Measurements from ENCODE around the gene C13orf46. TPM values are rescaled to one million over a fixed set of nuclear protein-coding genes. Genes with fewer than 3 reads are reported as not detected.

The C13orf46 gene
- total RNA-seq, 4 donors from 2014 or later: 0.31 to 6.6 (median 5.9) TPM; not detected in 1

DNA sequence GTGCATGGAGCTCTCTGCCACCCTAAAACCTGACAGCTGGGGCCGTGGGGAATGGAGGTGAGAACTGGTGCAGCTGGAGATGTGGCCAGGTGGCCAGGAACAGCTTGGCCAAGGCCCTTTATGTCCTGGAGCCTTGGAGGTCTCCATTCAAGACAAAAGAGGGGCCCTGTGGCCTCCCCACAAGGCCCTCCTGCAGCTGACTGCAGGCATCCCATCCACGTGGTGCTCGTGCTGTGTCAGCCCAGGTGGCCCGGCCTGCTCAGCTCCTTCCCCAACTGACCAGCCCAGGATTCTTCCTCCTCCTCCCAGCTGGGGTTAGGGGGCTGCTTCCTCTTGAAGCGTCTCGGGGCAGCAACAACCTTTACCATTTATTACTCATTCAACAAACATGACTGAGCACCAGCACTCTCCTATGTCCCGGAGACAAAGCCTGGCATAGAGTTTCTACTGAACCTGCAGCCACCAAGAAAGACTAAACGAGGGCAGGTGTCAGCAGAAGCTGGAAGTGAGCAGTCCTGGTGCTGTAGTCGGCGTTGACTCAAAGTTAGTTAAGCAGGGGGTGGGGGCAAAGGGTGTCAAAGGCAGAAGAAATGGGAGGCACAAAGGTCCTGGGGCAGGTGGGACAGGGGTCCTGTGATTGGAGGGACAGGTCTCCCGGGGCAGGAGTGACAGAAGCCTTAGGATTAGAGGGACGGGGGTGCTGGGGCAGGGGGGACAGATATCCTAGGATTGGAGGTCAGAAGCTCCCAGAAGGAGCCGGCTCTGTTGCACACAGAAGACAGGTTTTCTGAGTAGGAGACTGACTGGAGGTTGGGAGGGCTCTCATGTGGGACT lies 23.3 kb upstream of the C13orf46 start:
- peaks cover 0 to 85% of the 10 kb centered on the region in 2 donors for H3K36me3 ChIP-seq
- ATAC-seq: no peak
- TF ChIP-seq EP300 (IDR thresholded peaks at IDR 0.05): no peak
- H3K9me3 ChIP-seq: no peaks in the 10 kb centered on the region
- H3K4me3 ChIP-seq: no peak overlapping the region
- peaks cover 0 to 18% (median 6%) of the 10 kb centered on the region in 3 donors for H3K4me1 ChIP-seq
- peak overlapping the region in 2 of 4 donors; percentile 43 to 54 for H3K27ac ChIP-seq
- no peaks in the 10 kb centered on the region for H3K27me3 ChIP-seq
- 70 to 74% methylated on average over 3 to 6 of the region's 13 CpGs for WGBS, 2 donors (ENCODE audit: low coverage in 1 of 2)

DNA sequence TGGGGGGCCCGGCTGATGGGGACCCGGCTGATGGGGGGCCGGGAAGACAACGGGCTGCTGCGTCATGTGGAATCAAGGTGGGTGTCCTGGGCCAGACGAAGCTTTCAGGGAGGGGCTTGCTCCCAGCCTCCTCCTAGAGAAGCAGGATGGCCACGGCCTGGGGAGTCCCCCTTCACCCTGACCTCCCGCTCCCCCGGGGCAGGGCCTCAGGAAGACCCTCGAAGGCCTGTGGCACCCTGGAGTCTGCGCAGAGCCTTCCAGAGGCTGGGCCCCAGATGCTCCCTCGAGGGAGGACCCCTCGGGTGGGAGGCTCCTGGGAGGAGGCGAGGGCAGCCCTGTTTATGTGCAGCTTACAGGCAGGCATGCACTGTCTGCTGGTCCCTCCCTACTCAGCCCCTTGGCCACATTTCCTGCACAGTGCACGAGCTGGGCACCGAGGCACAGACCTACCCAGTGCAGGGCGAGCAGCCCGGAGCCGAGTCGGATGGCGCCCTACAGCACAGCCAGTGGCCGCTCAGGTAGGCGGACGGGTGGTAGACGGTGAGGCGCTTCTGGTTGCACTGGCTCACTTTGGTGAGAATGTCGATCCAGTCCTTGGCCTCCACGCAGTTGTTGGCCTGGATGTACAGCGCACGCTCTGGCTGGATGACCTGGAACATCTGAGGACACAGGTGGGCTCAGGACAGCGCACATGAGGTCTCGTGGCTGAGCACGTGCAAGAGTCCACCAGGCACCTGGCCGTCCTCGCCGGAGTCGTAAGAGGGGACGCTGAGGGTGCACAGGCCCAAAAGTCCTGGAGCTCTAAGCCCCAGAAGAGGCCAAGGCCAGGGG lies 22.4 kb upstream of the C13orf46 start:
- WGBS, 2 donors (ENCODE audit: low coverage in 1 of 2): 93 to 100% methylated on average over 2 to 3 of the region's 38 CpGs
- peaks cover 0 to 85% of the 10 kb centered on the region in 2 donors for H3K36me3 ChIP-seq
- H3K4me1 ChIP-seq: peaks cover 0 to 18% (median 6%) of the 10 kb centered on the region in 3 donors
- ATAC-seq: no peak
- no peaks in the 10 kb centered on the region for H3K27me3 ChIP-seq
- no peak overlapping the region for H3K4me3 ChIP-seq
- no peak overlapping the region for H3K27ac ChIP-seq
- H3K9me3 ChIP-seq: no peaks in the 10 kb centered on the region
- TF ChIP-seq POLR2A (IDR thresholded peaks at IDR 0.05) (no peak), EP300 (IDR thresholded peaks at IDR 0.05) (no peak), POLR2AphosphoS5 (IDR thresholded peaks at IDR 0.05) (no peak)
- TF ChIP-seq, protein P1, sequence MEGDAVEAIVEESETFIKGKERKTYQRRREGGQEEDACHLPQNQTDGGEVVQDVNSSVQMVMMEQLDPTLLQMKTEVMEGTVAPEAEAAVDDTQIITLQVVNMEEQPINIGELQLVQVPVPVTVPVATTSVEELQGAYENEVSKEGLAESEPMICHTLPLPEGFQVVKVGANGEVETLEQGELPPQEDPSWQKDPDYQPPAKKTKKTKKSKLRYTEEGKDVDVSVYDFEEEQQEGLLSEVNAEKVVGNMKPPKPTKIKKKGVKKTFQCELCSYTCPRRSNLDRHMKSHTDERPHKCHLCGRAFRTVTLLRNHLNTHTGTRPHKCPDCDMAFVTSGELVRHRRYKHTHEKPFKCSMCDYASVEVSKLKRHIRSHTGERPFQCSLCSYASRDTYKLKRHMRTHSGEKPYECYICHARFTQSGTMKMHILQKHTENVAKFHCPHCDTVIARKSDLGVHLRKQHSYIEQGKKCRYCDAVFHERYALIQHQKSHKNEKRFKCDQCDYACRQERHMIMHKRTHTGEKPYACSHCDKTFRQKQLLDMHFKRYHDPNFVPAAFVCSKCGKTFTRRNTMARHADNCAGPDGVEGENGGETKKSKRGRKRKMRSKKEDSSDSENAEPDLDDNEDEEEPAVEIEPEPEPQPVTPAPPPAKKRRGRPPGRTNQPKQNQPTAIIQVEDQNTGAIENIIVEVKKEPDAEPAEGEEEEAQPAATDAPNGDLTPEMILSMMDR (IDR thresholded peaks at IDR 0.05): no peak

DNA sequence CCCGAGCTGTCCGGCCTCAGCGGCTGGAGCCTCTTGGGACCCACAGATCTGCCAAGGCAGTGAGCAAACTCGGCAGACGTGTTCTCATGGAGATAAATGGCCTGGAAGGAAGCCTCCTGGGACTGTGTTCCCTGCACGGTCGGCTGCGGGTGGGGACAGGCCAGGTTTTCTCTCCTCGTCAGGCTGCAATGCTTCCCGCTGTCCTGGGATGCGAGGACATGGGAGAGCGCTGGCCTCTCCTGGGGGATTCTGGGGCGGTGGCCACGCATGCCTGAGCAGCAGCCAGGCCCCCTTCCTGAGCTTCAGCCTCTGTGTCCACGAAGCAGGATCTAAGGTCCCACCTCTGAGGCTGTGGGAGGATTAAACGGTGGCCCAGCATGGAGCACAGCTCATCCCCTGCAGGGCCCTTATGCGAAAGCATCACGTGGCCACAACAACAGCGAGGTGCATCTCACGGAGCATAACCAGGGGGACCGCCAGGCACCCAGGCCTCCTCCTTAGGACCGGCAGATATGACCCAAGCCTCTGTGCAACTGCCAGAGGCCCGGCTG lies 21.2 kb upstream of the C13orf46 start:
- Histone ChIP-seq H3K4me3 (no peak overlapping the region), H3K27ac (no peak overlapping the region), H3K27me3 (no peaks in the 10 kb centered on the region), H3K36me3 (peaks cover 0 to 83% of the 10 kb centered on the region in 2 donors), H3K4me1 (peaks cover 0 to 18% (median 6%) of the 10 kb centered on the region in 3 donors), H3K9me3 (no peaks in the 10 kb centered on the region)
- peak; percentile 6 for ATAC-seq
- WGBS, 2 donors (ENCODE audit: low coverage in 1 of 2): 80% methylated on average over 1 of the region's 23 CpGs; no CpG with 5 or more reads in 1 of the 2 donors
- TF ChIP-seq, protein P1 (IDR thresholded peaks at IDR 0.05): no peak
- TF ChIP-seq POLR2AphosphoS5 (IDR thresholded peaks at IDR 0.05) (no peak), EP300 (IDR thresholded peaks at IDR 0.05) (no peak)

DNA sequence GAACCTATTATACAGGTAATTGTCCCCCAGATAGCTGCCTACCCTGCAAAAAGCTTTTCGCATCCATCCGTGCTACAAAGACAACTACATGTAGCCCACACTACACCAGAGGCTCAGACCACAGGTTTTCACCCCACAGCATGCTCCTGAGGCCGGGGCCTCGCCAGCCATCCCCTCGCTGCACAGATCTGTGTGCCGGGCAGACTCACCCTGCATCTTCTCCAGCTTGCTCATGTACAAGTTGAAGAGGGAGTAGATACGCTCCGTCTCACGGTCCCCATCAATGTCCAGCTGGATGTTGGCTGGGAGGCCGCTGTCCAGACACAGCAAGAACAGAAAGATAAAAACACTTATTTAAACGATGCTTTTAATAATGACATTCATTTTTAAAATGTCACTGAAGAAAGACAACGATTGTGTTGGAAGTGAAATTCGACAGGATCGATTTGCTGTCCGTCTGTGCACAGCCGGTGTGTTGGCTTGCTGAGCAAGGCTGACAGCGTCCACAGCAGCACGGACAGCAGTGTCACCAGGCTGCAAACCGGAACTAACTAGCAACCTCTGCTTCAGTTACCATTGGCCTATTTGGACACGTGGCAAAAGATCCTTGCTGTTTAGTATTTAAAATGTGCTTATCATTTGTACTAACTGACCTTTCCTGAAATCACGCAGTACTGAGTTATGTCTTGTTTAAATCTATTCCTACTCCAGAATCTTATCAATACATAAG lies 18.6 kb upstream of the C13orf46 start:
- TF ChIP-seq, protein P1 (IDR thresholded peaks at IDR 0.05): no peak
- no peak for TF ChIP-seq POLR2A (IDR thresholded peaks at IDR 0.05)
- no peak for TF ChIP-seq EP300 (IDR thresholded peaks at IDR 0.05)
- TF ChIP-seq POLR2AphosphoS5 (IDR thresholded peaks at IDR 0.05): no peak
- no peaks in the 10 kb centered on the region for H3K9me3 ChIP-seq
- H3K36me3 ChIP-seq: peaks cover 0 to 69% of the 10 kb centered on the region in 2 donors
- H3K4me3 ChIP-seq: no peak overlapping the region
- 85 to 86% methylated on average over 12 to 17 of the region's 21 CpGs for WGBS, 2 donors (ENCODE audit: low coverage in 1 of 2)
- no peak overlapping the region for H3K27ac ChIP-seq
- no peaks in the 10 kb centered on the region for H3K27me3 ChIP-seq
- H3K4me1 ChIP-seq: peaks cover 0 to 4% (median 0%) of the 10 kb centered on the region in 3 donors
- no peak for ATAC-seq

Data from gastroesophageal sphincter (tissue), 4 donors.